ENCODE results near the gene SV2C. TPM values are rescaled to one million over a fixed set of nuclear protein-coding genes. Genes with fewer than 3 reads are reported as not detected.

Gene SV2C
- total RNA-seq, 1 donor from 2014 or later, result not detected

- Mint-ChIP-seq H3K4me3 (no peak overlapping the region), H3K36me3 (ENCODE audit: low read depth) (no peaks in the 10 kb centered on the region), H3K9me3 (no peaks in the 10 kb centered on the region), H3K4me1 (no peaks in the 10 kb centered on the region), H3K27ac (no peak overlapping the region), H3K27me3 (peaks cover 11% of the 10 kb centered on the region)
- TF ChIP-seq CTCF (IDR thresholded peaks at IDR 0.05), result no peak
- intact Hi-C loops (cut with micrococcal nuclease), result no loop called here
- no peak for ATAC-seq (ENCODE audit: low read depth)
- CTCF ChIA-PET, result no interaction called here
- POLR2A ChIA-PET, result no interaction called here
- no peak for DNase-seq
Measured at GRCh38 chr5:76143884-76144283, 60.7 kb downstream of the SV2C start.

GRCh38 chr5:76144513-76145274, 61.5 kb downstream of the SV2C start:
- Mint-ChIP-seq H3K4me3 (no peak overlapping the region), H3K27me3 (peaks cover 12% of the 10 kb centered on the region), H3K36me3 (ENCODE audit: low read depth) (no peaks in the 10 kb centered on the region), H3K27ac (no peak overlapping the region), H3K4me1 (no peaks in the 10 kb centered on the region), H3K9me3 (no peaks in the 10 kb centered on the region)
- DNase-seq (no peak), ATAC-seq (ENCODE audit: low read depth) (no peak)
- ChIA-PET CTCF (no interaction called here), POLR2A (no interaction called here)
- TF ChIP-seq CTCF (IDR thresholded peaks at IDR 0.05), result no peak
- intact Hi-C loops (cut with micrococcal nuclease), result no loop called here

- no peak for DNase-seq
- Mint-ChIP-seq H3K4me1 (no peaks in the 10 kb centered on the region), H3K4me3 (no peak overlapping the region), H3K27ac (no peak overlapping the region), H3K9me3 (no peaks in the 10 kb centered on the region), H3K27me3 (peaks cover 9% of the 10 kb centered on the region), H3K36me3 (ENCODE audit: low read depth) (no peaks in the 10 kb centered on the region)
- CTCF ChIA-PET, result interaction anchor here (1.5 kb wide), 1 partner anchor 29 kb away, joined by 4 read pairs; no protein-coding TSS in a partner anchor
- POLR2A ChIA-PET, result no interaction called here
- ATAC-seq (ENCODE audit: low read depth), result no peak
- no peak for TF ChIP-seq CTCF (IDR thresholded peaks at IDR 0.05)
- intact Hi-C loops (cut with micrococcal nuclease), result no loop called here
Measured at GRCh38 chr5:76145945-76146344, 62.8 kb downstream of the SV2C start.

- POLR2A ChIA-PET, result no interaction called here
- CTCF ChIA-PET, result no interaction called here
- TF ChIP-seq CTCF (IDR thresholded peaks at IDR 0.05), result no peak
- Mint-ChIP-seq H3K36me3 (ENCODE audit: low read depth) (no peaks in the 10 kb centered on the region), H3K27me3 (peaks cover 19% of the 10 kb centered on the region), H3K9me3 (no peaks in the 10 kb centered on the region), H3K4me3 (no peak overlapping the region), H3K4me1 (no peaks in the 10 kb centered on the region), H3K27ac (no peak overlapping the region)
- ATAC-seq (ENCODE audit: low read depth) (no peak), DNase-seq (no peak)
- intact Hi-C loops (cut with micrococcal nuclease), result no loop called here
Measured at GRCh38 chr5:76149636-76150035, 66.5 kb downstream of the SV2C start.

- no peak for TF ChIP-seq CTCF (IDR thresholded peaks at IDR 0.05)
- intact Hi-C loops (cut with micrococcal nuclease), result no loop called here
- Mint-ChIP-seq H3K4me1 (no peaks in the 10 kb centered on the region), H3K36me3 (ENCODE audit: low read depth) (no peaks in the 10 kb centered on the region), H3K27ac (no peak overlapping the region), H3K4me3 (no peak overlapping the region), H3K9me3 (no peaks in the 10 kb centered on the region), H3K27me3 (peaks cover 19% of the 10 kb centered on the region)
- DNase-seq, result no peak
- ChIA-PET CTCF (no interaction called here), POLR2A (no interaction called here)
- no peak for ATAC-seq (ENCODE audit: low read depth)
Measured at GRCh38 chr5:76152161-76152560, 69.0 kb downstream of the SV2C start.

Measured in activated B cell treated with CpG ODN at 0.5 μM for 24 hours (primary cell).